ENCODE data around the gene XIST. TPM values are rescaled to one million over a fixed set of nuclear protein-coding genes. Genes with fewer than 3 reads are reported as not detected.
"Not testable (repeated sequence)": the region's sequence is repeated elsewhere in the genome, so short reads cannot be mapped to it uniquely, and the experiment has no call there.

Gene XIST
- total RNA-seq (2014; rRNA removed; shearing (Covaris generic)) = not detected in 2 replicates

GRCh38 chrX:73852467-73852866, at the start of gene XIST:
TSS of gene XIST (minus strand) at chrX:73852714.
- Histone ChIP-seq H3K27me3 (ENCODE audit: control insufficient read depth, insufficient read depth, low read length) (no peaks in the 10 kb centered on the region), H3K36me3 (replicated peaks; ENCODE audit: control insufficient read depth, insufficient read depth, low read length) (no peaks in the 10 kb centered on the region), H3K4me3 (ENCODE audit: insufficient read depth, low read depth, low read length) (no peak within 1 kb of the TSS)
- no peak for DNase-seq

GRCh38 chrX:73898315-73898714, 45.8 kb upstream of the XIST start:
- not testable (repeated sequence) for DNase-seq; H3K36me3 ChIP-seq (replicated peaks; ENCODE audit: control insufficient read depth, insufficient read depth, low read length); H3K4me3 ChIP-seq (ENCODE audit: insufficient read depth, low read depth, low read length); H3K27me3 ChIP-seq (ENCODE audit: control insufficient read depth, insufficient read depth, low read length)

- H3K27me3 ChIP-seq (ENCODE audit: control insufficient read depth, insufficient read depth, low read length); H3K36me3 ChIP-seq (replicated peaks; ENCODE audit: control insufficient read depth, insufficient read depth, low read length); H3K4me3 ChIP-seq (ENCODE audit: insufficient read depth, low read depth, low read length); DNase-seq: not testable (repeated sequence)
These were observed 40.1 kb upstream of the XIST start for GRCh38 chrX:73892515-73893090.

GRCh38 chrX:73882260-73882659, 29.7 kb upstream of the XIST start:
- H3K27me3 ChIP-seq (ENCODE audit: control insufficient read depth, insufficient read depth, low read length); DNase-seq; H3K4me3 ChIP-seq (ENCODE audit: insufficient read depth, low read depth, low read length); H3K36me3 ChIP-seq (replicated peaks; ENCODE audit: control insufficient read depth, insufficient read depth, low read length): not testable (repeated sequence)

- Histone ChIP-seq H3K4me3 (ENCODE audit: insufficient read depth, low read depth, low read length) (no peak overlapping the region), H3K36me3 (replicated peaks; ENCODE audit: control insufficient read depth, insufficient read depth, low read length) (no peaks in the 10 kb centered on the region), H3K27me3 (ENCODE audit: control insufficient read depth, insufficient read depth, low read length) (no peaks in the 10 kb centered on the region)
- peak; percentile 62 for DNase-seq
These were observed 25.2 kb upstream of the XIST start for GRCh38 chrX:73877687-73878086.

- Histone ChIP-seq H3K4me3 (ENCODE audit: insufficient read depth, low read depth, low read length) (no peak overlapping the region), H3K27me3 (ENCODE audit: control insufficient read depth, insufficient read depth, low read length) (no peaks in the 10 kb centered on the region), H3K36me3 (replicated peaks; ENCODE audit: control insufficient read depth, insufficient read depth, low read length) (no peaks in the 10 kb centered on the region)
- DNase-seq = peak; percentile 3
These were observed 24.4 kb upstream of the XIST start for GRCh38 chrX:73876911-73877310.

GRCh38 chrX:73868916-73869315, 16.4 kb upstream of the XIST start:
- H3K4me3 ChIP-seq (ENCODE audit: insufficient read depth, low read depth, low read length) = no peak overlapping the region
- no peaks in the 10 kb centered on the region for H3K36me3 ChIP-seq (replicated peaks; ENCODE audit: control insufficient read depth, insufficient read depth, low read length)
- peak; percentile 0 for DNase-seq
- H3K27me3 ChIP-seq (ENCODE audit: control insufficient read depth, insufficient read depth, low read length) = no peaks in the 10 kb centered on the region

- H3K36me3 ChIP-seq (replicated peaks; ENCODE audit: control insufficient read depth, insufficient read depth, low read length) = no peaks in the 10 kb centered on the region
- H3K27me3 ChIP-seq (ENCODE audit: control insufficient read depth, insufficient read depth, low read length) = no peaks in the 10 kb centered on the region
- DNase-seq = no peak
These were observed 14.6 kb upstream of the XIST start for GRCh38 chrX:73867144-73867543.

GRCh38 chrX:73863852-73864251, 11.3 kb upstream of the XIST start:
- no peak overlapping the region for H3K4me3 ChIP-seq (ENCODE audit: insufficient read depth, low read depth, low read length)
- DNase-seq = no peak
- H3K27me3 ChIP-seq (ENCODE audit: control insufficient read depth, insufficient read depth, low read length) = no peaks in the 10 kb centered on the region
- no peaks in the 10 kb centered on the region for H3K36me3 ChIP-seq (replicated peaks; ENCODE audit: control insufficient read depth, insufficient read depth, low read length)

More at GRCh38 chrX:73867144-73867543, 14.6 kb upstream of the XIST start:
- H3K4me3 ChIP-seq (ENCODE audit: insufficient read depth, low read depth, low read length) = no peak overlapping the region

- Histone ChIP-seq H3K36me3 (replicated peaks; ENCODE audit: control insufficient read depth, insufficient read depth, low read length) (no peaks in the 10 kb centered on the region), H3K4me3 (ENCODE audit: insufficient read depth, low read depth, low read length) (no peak overlapping the region), H3K27me3 (ENCODE audit: control insufficient read depth, insufficient read depth, low read length) (no peaks in the 10 kb centered on the region)
- no peak for DNase-seq
These were observed 10.8 kb upstream of the XIST start for GRCh38 chrX:73863268-73863667.

GRCh38 chrX:73859622-73860021, 7.1 kb upstream of the XIST start:
- no peak overlapping the region for H3K4me3 ChIP-seq (ENCODE audit: insufficient read depth, low read depth, low read length)
- DNase-seq = no peak
- H3K36me3 ChIP-seq (replicated peaks; ENCODE audit: control insufficient read depth, insufficient read depth, low read length) = no peaks in the 10 kb centered on the region
- H3K27me3 ChIP-seq (ENCODE audit: control insufficient read depth, insufficient read depth, low read length) = no peaks in the 10 kb centered on the region

GRCh38 chrX:73855546-73855945, 3.0 kb upstream of the XIST start:
- DNase-seq = peak; percentile 63
- Histone ChIP-seq H3K4me3 (ENCODE audit: insufficient read depth, low read depth, low read length) (no peak overlapping the region), H3K36me3 (replicated peaks; ENCODE audit: control insufficient read depth, insufficient read depth, low read length) (no peaks in the 10 kb centered on the region), H3K27me3 (ENCODE audit: control insufficient read depth, insufficient read depth, low read length) (no peaks in the 10 kb centered on the region)

GRCh38 chrX:73852022-73852421, 492 bp downstream of the XIST start:
- H3K36me3 ChIP-seq (replicated peaks; ENCODE audit: control insufficient read depth, insufficient read depth, low read length) = no peaks in the 10 kb centered on the region
- DNase-seq = no peak
- H3K27me3 ChIP-seq (ENCODE audit: control insufficient read depth, insufficient read depth, low read length) = no peaks in the 10 kb centered on the region
- no peak overlapping the region for H3K4me3 ChIP-seq (ENCODE audit: insufficient read depth, low read depth, low read length)

- Histone ChIP-seq H3K4me3 (ENCODE audit: insufficient read depth, low read depth, low read length) (no peak overlapping the region), H3K36me3 (replicated peaks; ENCODE audit: control insufficient read depth, insufficient read depth, low read length) (no peaks in the 10 kb centered on the region), H3K27me3 (ENCODE audit: control insufficient read depth, insufficient read depth, low read length) (no peaks in the 10 kb centered on the region)
- no peak for DNase-seq
These were observed 1.2 kb downstream of the XIST start for GRCh38 chrX:73851014-73852009.

Measured in H7 (cell line).